Left renal pelvis (tissue), 4 donors: ENCODE data around the gene AFP. TPM values are rescaled to one million over a fixed set of nuclear protein-coding genes. Genes with fewer than 3 reads are reported as not detected.

Experiments
- DNase-seq, 4 donors: peaks; one replicate each; pipeline ENCODE4 v3.0.0-alpha.2; 2013; ENCODE audit warnings: low read depth in 4 of 4, low spot score in 3 of 4
- polyA plus RNA-seq, 4 donors: library from polyadenylated mRNA; unstranded; fragments of 120-200 nt; gene quantifications; one replicate each; pipeline ENCODE4 v1.2.1, GENCODE V29; 2013; ENCODE audit not compliant: insufficient read length in 4 of 4

The AFP gene
- polyA plus RNA-seq, 4 donors: 110 to 978 (median 698) TPM

DNA sequence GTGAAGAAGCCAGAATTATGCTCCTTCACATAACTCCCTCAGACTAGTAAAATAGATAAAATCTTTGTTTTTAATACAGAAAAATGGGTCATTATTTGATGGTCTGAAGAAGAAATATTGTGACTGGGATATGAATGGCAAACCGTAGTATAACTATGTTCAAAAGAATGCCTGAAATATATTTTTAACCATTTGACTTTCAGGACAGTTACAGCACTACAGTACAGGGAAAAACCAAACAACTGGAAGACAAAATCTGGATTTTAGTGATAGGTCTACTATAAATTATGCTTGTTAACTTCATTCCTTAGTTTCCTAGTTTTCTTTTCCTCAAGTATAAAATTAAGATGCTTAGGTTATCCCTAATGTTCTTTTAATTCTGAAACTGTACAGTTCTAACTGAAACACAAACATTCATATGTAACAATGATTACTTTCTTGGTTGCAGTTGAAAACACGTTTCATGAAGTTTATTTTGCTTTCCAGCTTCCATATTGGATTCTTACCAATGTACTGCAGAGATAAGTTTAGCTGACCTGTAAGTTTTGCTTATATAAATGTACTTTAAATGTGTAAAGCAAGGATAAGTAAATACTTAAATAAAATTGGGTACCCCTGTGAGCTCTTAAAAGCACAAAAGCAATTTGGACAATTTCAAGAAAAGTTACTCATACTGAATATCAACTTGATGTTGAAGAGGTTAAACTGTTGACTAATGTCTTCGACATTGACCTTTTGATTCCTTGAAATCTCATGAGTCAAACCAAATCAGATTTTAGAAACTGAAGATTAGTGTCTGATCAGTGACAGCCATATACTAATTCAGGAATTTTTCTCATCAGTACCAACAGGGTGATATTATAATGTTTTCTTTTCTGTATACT, 895 bp downstream of the AFP start:
- DNase-seq: no peak

DNA sequence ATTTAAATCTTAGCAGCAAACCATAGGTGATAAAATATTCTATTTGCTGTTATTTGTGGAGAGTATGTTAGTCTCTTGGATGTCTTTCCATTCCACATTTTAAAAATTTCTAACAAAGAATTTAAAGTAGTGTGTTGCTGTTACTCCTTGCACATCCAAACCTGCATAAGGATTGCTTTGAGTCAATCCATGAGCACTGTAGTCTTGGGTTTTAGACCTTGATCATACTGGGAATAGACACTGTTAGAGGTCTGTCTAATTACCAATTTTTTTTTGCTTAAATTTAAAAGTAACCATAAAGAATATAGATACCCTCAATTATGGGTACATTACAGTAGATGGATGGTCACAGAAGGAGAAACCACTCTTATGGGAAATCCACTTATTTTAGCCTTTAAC, 1.5 kb downstream of the AFP start:
- DNase-seq: no peak

DNA sequence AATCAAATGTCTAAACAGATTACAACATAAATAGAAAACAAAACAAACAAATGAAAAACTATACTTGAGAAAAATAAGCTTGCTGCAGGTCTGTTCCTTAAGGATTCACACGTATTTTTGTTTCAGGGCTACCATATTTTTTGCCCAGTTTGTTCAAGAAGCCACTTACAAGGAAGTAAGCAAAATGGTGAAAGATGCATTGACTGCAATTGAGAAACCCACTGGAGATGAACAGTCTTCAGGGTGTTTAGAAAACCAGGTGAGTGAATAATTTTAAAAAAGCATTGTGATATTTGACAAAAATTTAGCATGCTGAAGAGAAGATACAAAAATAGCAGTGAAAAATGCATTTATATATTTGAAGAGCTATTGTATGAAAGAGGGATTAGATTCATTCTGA, 2.0 kb downstream of the AFP start:
- DNase-seq: no peak

DNA sequence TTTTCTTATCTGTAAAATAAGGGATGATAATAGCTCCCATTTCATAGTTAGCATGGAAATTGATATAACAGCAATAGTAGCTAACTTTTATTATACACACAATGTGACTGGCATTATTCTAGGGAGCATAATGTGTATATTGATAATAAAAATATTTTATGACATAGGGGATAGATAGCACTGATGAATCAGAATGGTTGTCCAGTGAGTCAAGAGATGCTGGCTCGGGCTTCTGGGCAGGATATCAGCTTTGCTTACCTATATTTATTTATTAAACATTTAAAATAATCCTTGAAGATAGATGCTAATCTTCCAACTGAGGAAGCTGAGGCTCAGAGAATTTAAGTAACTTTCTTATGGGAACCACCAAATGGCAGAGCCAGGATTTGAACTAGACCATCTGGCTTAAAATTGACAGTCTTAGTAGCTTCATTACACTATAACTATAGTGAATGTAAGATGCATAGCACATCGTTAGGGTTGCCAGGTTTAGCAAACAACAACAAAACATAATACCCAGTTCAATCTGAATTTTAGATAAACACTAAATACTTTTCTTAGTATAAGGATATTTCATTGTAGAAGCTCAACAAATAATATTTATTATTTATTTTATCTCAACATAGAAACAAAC, 2.7 kb downstream of the AFP start:
- no peak for DNase-seq

DNA sequence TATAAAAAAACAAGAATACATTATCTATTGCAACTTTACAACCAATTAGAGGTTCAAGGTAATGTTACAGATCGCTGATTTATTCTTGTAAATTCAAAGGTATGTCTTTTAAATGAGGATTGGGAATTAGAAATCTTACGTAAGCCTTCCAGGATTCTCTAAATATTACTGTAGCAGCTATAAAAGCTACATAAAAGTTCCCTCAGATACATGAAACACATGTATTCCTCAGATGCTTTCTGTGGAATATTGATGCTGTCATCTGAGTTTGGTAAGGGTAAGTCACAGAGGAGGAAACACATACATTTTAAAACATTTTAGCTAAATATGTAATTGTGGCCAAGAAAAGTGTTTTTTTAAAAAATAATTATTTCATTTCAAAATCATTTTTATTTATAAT, 3.4 kb downstream of the AFP start:
- DNase-seq: no peak

DNA sequence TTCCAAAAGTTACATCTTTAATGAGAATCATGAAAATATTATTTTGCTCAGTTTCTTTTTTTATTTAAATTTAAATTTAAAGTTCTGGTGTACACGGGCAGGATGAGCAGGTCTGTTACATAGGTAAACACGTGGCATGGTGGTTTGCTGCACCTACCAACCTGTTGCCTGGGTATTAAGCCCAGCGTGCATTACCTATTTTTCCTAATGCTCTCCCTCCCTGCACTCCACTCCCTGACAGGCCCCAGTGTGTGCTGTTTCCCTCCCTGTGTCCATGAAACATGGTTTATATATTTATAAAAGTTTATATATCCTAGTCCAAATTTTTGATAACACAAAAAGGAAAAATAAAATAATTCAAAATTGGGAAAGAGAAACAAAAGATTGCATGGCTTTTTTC, 4.0 kb downstream of the AFP start:
- no peak for DNase-seq

DNA sequence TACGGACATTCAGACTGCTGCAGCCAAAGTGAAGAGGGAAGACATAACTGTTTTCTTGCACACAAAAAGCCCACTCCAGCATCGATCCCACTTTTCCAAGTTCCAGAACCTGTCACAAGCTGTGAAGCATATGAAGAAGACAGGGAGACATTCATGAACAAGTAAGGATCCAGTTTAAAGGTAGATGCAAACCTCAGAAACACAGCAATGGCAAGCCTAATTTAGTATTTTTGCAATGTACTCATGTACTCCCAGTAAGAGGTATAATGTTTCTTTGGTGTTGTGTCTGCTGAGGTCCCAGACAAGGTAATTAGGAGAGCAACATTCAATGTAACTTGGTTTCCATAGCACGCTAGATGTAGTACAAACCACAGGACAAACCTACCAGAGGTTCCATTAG, 4.6 kb downstream of the AFP start:
- DNase-seq: no peak

DNA sequence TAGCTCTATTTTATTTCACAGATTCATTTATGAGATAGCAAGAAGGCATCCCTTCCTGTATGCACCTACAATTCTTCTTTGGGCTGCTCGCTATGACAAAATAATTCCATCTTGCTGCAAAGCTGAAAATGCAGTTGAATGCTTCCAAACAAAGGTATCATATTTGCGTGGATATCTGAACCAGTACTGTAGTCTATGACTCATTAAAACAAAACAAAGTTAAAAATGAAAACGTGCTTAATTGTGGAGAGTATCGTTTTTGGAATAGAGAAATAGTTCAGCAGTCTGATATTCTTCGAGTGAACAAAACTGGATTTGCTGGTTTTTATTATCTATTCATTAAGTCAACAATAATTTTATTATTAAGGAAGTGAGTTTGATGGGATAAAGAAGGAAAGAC, 6.3 kb downstream of the AFP start:
- no peak for DNase-seq

DNA sequence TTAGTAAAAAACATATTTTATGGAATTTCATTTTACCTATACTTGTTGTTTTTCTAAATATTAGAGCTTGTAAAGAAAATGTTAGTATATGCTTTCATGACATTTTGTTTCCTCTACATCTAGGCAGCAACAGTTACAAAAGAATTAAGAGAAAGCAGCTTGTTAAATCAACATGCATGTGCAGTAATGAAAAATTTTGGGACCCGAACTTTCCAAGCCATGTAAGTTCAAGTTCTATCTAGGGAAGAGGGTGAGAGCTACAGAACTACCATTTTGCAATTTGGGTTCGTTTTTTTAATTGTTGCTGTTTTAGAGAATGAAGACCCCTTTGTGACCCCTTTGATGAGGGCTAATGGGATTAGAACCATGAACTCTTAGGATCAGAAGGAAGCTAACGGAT, 7.2 kb downstream of the AFP start:
- no peak for DNase-seq

DNA sequence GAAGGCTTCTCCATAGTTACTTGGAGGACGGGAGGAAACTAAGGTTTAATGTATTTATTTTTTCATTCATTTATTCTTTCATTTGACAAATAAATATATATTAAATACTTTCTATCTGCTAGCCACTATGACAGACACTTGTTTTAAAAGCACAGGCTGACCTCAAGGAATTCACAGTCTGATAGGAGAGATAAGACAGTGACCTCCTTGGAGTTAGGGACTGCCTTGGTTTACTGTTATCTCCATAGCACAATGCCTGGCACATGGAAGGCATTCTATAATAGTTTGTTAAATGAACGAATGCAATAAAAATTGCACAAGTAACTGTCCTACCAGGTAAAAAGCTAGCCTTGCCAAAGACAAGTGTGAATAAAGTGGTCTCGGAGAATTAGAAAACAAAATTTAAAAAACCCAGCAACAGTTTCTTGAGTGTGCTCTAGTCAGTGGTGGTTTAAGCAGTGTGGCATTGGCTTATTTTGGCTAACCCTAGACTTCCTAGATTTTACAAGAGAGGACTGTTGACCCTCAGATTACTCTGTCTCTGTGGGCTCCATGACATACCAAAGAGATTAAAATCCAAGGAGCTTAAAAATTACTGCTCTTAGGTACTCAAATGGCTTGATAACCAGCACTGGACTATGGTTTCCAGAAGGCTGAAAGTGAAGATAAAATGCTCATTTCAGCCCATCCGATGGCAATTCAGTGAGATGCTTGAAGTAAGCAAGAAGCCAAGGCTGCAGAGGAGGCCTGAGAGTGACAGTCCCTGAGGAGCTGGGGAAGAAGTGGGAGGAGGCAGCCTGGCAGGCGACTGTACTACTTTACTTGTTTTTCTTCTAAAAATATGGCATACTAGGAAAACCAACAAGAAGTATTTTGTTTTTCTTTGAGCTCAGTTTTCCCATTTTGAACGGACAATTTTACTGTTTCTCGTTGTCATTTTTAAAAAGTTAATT, 9.6 kb downstream of the AFP start:
- no peak for DNase-seq

DNA sequence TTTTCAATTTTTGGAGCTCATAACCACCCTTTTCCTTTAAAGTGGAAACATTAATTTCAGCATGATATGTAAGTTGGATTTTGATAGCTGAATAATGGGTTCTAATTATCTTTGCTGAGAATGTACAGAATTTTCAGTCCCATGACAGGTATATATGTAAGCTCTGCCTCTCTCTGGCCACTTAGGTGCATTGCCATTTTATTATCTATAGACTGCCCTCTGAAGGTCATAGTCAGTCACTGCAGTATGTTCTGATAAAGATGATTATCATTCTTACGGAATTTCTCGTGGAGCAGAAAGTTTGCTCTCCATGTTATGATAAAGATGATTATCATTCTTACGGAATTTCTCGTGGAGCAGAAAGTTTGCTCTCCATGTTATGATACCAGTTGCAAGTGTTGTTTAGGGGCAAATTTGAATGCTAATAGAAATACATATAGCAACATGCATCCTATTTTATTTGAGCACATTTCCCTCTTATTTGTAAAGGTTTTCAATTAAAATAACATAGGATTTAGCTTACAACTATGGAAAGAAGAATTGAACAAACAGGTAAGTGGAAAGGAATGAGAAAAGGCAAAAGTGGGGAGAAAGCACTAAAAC, 10.4 kb downstream of the AFP start:
- no peak for DNase-seq

DNA sequence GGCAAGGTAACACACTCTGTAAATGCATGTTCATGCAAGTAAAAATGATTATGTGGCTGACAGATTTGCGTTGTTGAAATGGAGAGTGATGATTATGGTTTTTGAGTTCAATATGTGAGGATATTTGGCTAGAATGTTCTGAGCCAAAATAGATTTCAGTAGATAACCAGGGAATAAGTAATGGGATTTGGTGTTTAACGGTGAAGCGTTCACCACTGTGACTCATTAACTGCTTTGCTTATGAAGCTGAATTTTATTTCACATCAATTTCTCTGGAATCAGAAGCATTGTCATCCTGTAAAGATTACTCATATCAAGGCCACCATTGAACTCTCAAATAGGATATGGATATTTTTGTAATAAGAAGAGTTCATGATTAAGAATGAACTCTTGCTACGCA, 11.7 kb downstream of the AFP start:
- no peak for DNase-seq

DNA sequence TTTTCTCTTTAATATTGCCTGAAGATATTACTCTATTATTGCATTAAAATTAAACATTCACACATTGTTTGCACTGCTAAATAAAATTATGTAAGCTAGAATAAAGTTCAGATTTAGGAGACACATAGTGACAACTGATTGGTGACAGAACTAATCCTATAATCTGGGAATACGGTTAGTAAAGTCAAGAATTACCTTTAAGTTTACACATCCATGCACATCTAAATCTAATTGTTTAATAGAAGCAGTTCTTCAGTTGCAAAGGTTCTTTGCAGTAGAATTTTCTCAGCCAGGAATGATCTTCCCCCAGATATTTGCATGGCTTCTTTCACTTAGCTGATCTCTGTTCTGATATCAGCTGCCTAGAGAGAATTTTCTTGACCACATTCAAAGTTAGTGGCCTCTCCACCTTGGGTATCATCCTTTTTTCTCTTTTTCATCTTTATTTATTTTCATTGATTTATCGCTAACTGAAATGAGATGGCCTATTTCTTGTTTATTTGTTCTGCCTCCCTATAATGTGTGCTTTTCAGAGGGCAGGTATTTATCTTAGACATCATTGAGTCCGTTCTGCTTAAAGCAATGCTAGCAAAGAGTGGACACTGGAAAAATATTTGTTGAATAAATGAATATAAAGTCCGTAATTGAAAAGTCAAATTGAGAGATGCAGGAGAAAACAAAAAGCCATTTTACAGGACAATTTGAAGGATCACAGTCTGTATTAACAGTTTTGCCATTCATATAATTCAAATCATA, 12.6 kb downstream of the AFP start:
- DNase-seq: no peak

DNA sequence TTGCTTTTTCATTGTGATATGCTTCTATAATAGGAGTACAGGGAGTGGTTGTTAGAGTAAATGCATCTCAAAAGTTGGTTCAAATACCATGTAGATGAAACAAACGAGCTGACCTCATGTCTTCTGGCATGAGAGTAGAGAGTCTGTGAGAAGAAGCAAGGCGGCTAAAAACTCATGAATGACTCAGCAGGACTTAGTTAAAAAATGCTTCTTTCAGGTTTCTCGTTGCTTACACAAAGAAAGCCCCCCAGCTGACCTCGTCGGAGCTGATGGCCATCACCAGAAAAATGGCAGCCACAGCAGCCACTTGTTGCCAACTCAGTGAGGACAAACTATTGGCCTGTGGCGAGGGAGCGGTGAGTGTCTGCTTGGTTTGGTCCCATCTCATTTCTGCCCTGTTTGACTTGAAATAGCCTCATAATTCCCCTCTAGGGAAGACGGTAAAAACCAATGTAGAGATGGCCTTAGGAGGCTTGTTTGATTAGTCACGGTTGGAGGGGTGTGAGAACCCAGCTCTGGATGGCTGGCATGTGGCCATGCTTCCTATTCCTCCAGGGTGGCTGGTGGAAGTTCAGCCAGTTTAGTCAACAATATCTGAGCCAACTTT, 14.5 kb downstream of the AFP start:
- no peak for DNase-seq

DNA sequence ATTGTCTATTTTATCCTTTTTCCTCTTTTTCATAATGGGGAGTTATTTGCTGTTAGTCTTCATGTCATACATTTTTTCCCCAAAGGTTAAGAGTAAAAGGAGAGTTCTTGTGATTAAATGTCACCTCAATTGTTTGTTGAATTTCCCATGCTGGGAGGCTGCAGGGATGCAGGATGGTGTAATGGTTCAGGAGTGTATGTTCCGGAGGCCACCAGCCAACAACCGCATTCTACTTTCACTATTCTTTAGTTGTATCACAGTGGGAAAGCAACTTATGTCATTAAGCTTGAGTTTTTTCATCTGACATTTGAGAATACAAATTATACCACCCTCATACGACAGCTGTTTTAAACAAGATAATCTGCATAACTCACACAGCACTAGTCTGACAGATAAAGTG, 15.4 kb downstream of the AFP start:
- no peak for DNase-seq

DNA sequence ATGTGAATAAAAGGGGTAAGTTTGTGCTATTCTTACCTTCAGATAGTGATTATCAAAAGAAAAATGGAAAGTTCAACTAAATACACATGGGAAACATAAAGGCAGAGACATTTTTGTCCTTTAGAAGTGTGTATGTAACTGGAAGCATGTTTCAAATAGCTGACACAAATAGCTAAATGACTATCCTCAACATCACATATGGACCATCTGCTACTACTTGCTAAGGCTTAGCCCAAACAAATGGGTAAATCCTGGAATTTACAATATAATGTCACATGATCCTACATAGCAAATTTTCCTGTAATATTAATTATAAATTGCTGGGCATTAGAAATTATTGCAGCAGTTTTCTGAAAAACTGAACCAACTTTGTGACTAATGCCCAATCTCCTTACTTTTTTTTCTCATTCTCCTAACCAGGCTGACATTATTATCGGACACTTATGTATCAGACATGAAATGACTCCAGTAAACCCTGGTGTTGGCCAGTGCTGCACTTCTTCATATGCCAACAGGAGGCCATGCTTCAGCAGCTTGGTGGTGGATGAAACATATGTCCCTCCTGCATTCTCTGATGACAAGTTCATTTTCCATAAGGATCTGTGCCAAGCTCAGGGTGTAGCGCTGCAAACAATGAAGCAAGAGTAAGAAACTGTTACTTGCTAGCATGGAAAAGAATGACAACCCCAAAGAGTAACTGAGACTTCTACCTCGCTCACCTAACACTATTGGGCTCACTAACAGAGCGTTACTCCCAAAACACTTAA, 16.1 kb downstream of the AFP start:
- no peak for DNase-seq

DNA sequence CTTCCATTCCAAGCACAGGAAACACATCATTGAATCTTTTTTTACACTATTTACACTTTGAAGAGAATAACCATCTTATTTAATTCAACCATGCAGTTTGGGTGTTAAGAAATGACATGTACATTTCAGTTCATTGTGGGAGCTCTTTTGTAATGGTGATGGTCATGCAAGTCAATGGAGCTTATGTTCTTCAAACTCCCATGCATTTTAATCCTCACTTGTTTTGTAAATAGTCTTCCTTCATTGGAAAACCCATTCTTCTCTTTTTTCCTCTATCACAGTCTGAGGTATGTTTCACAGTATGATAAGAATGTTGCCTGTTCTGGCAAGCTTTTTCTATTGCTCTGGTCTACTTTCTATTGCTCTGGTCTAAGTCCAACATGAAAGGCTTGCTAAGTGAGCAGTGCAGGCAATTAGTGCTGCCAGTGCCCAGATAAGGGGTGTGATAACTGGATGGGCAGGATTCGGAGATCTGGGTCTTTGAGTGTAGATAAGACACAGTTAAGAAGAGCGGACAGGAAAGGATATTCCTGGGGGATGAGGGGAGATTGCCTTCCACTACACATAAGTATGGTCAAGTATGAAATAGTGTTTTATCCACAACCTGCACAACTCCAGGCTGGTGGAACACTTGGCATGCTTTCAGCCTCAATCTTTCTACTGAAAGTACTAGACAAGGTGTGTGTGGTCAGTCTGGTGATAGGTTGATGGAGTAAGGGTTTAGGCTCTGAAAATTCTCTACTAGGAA, 17.1 kb downstream of the AFP start:
- DNase-seq: no peak

DNA sequence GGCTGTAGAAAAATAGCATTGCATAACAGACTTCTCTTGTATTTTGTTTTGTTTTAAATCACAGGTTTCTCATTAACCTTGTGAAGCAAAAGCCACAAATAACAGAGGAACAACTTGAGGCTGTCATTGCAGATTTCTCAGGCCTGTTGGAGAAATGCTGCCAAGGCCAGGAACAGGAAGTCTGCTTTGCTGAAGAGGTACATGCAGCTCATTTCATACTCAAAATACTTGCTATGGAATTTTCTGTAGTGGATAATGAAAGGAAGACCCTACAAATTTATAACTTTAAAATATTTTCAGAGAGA, 17.6 kb downstream of the AFP start:
- DNase-seq: no peak
